Measurements from ENCODE around the gene BAHCC1. TPM values are rescaled to one million over a fixed set of nuclear protein-coding genes. Genes with fewer than 3 reads are reported as not detected.
A peak's percentile ranks its signal among the peaks of the same experiment; 100 is the strongest.

BAHCC1 gene
- total and polyA plus RNA-seq, 2 of the 8 experiments (the other 6 are each of a cell fraction or from before 2014, with no cell fraction given), result 0.26 to 0.58 TPM

DNA sequence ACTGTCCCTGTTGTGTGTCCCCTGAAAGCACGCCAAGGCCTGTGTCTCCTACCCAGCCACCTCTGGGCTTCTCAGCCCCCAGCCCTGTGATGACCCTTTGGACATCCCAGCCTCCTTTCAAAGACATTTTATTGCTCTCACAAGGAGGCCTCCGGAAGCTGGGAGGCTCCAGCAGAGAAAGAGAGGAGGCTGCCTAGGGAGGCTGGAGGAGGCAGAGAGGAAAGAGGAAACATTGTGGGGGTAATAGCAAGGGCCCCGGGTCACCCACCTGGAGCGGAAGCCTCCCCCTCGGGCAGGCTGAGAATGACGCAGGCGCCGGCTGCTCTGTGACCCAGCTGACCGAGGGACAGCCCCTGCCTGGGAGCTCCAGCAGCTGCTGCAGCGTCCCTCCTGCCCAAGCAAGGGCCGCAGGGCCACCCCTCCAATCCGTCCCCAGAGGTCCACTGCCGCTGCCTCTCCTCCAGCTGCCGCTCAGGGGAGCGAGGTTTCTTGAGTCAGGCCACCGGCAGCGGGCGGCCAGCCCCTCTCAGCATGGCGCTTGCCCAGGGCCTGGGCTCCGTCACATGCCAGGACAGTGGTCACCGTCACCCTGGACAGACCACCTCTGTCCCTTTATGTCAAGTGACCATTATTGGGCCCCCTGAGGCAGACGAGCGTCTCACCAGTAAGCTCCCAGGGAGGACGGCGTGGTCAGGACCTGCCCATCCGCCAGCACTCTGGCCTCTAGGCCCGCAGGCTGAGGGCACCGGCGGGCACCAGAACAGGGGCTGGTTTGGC lies 88.0 kb downstream of the BAHCC1 start:
- POLR2A ChIA-PET (ENCODE audit: partially characterized antibody), result interaction anchor here (0.8 to 35.8 kb wide), 5 partner anchors 10 to 69 kb away, joined by 3 to 1004 read pairs (median 6); partner anchors contain the start of genes ACTG1, FAAP100 and FSCN2
- no peak for FAIRE-seq
- 60% methylated on average over 26 of the region's 29 CpGs; no CpG with 5 or more reads in 1 of the 2 experiments for WGBS, 2 experiments (ENCODE audit: extremely low coverage in 1 of 2, insufficient coverage in 1 of 2, insufficient read length in 1 of 2, insufficient replicate concordance in 2 of 2, low coverage in 1 of 2, low lambda C conversion rate in 2 of 2, missing lambda C conversion rate in 1 of 2)

More for the DNA sequence above, 88.0 kb downstream of the BAHCC1 start:
- peak in 1 of 2 experiments; percentile 57 for DNase-seq (ENCODE audit: low read depth in 1 of 2, low spot score in 2 of 2)
- Histone ChIP-seq H3K4ac (replicated peaks; ENCODE audit: insufficient read length, low read depth, low read length) (peak overlapping the region; percentile 85), H3K9ac (replicated peaks in 1 of 4; ENCODE audit: extremely low read depth in 1 of 4, low read depth in 3 of 4, low read length in 3 of 4) (no peak overlapping the region), H3K14ac (ENCODE audit: insufficient read length) (no peak overlapping the region), H4K20me1 (replicated peaks in 1 of 2; ENCODE audit: control insufficient read depth in 1 of 2, insufficient read depth in 2 of 2, low read length in 2 of 2) (no peaks in the 10 kb centered on the region), H3K23me2 (ENCODE audit: low read depth, low read length) (peaks cover 11% of the 10 kb centered on the region; the same call in 1 of the 2 replicates), H4K8ac (ENCODE audit: extremely low read depth, insufficient read depth, low read length) (peak overlapping the region; percentile 92), H3K23ac (ENCODE audit: insufficient read length) (no peak overlapping the region), H3K27me3 (replicated peaks in 1 of 4; ENCODE audit: control insufficient read depth in 3 of 4, extremely low read depth in 1 of 4, insufficient read depth in 3 of 4, low read length in 3 of 4) (peaks cover 18 to 51% (median 48%) of the 10 kb centered on the region in 4 experiments), H3K79me1 (ENCODE audit: low read depth, low read length) (no peaks in the 10 kb centered on the region), H4K91ac (replicated peaks; ENCODE audit: insufficient read length, low read length) (peak overlapping the region; percentile 89), H3K9me3 (ENCODE audit: insufficient read depth in 2 of 2, low read depth in 1 of 2, low read length in 1 of 2) (peaks cover 0 to 5% of the 10 kb centered on the region in 2 experiments; a peak in 1 of 4 replicates), H2BK20ac (ENCODE audit: low read length) (no peak overlapping the region), H2BK12ac (ENCODE audit: low read depth, low read length) (peak overlapping the region; percentile 92; the same call in 1 of the 2 replicates), H3K4me1 (replicated peaks in 1 of 4; ENCODE audit: control insufficient read depth in 3 of 4, insufficient read depth in 4 of 4, low read length in 3 of 4) (peaks cover 0 to 18% (median 8%) of the 10 kb centered on the region in 4 experiments; a peak in 4 of 7 replicates), H3K79me2 (ENCODE audit: control insufficient read depth in 1 of 2, insufficient read depth in 2 of 2, low read length in 2 of 2) (no peaks in the 10 kb centered on the region), H2AFZ (ENCODE audit: low read length) (no peak overlapping the region), H2BK120ac (replicated peaks; ENCODE audit: low read depth, low read length) (no peak overlapping the region), H4K5ac (ENCODE audit: insufficient read length, low read depth, low read length) (peak overlapping the region; percentile 37), H2AK5ac (ENCODE audit: low read depth, low read length) (no peak overlapping the region), H3K36me3 (ENCODE audit: control insufficient read depth in 2 of 4, insufficient read depth in 4 of 4, low read length in 3 of 4) (no peaks in the 10 kb centered on the region), H3K4me3 (ENCODE audit: extremely low read depth in 1 of 4, insufficient read depth in 2 of 4, low read depth in 3 of 4, low read length in 4 of 4) (peak overlapping the region; percentile 27 to 66 (median 46); a peak in 7 of 8 replicates), H3K56ac (replicated peaks; ENCODE audit: insufficient read length, low read depth, low read length) (no peak overlapping the region), H2BK5ac (ENCODE audit: low read depth, low read length) (no peak overlapping the region), H3K4me2 (ENCODE audit: insufficient read depth in 1 of 2, low read depth in 2 of 2, low read length in 2 of 2) (peak overlapping the region; percentile 44 to 92), H3K27ac (ENCODE audit: low read depth, low read length) (no peak overlapping the region), H2BK15ac (ENCODE audit: low read length) (peak overlapping the region; percentile 90; the same call in 1 of the 2 replicates), H3K18ac (ENCODE audit: extremely low read depth, low read length) (no peak overlapping the region; the same call in 1 of the 2 replicates)
- CTCF ChIA-PET (ENCODE audit: partially characterized antibody), result interaction anchor here (1.0 to 5.4 kb wide), 21 partner anchors 9 to 229 kb away, joined by 4 to 50 read pairs (median 9); partner anchors contain the start of genes BAHCC1 and SLC38A10
- TF ChIP-seq SUZ12 (IDR thresholded peaks at IDR 0.05; ENCODE audit: low read length), result peak; percentile 26; the same call in 1 of the 2 replicates
- no peak for TF ChIP-seq POLR2A (IDR thresholded peaks at IDR 0.05; ENCODE audit: control extremely low read depth in 1 of 2, low read depth in 2 of 2, low read length in 2 of 2)
- TF ChIP-seq KDM4A (IDR thresholded peaks at IDR 0.05; ENCODE audit: low read depth, low read length, severe bottlenecking), result no peak
- no peak for TF ChIP-seq GABPA (IDR thresholded peaks at IDR 0.05; ENCODE audit: borderline replicate concordance, insufficient read depth, low read length)
- TF ChIP-seq, protein P1, sequence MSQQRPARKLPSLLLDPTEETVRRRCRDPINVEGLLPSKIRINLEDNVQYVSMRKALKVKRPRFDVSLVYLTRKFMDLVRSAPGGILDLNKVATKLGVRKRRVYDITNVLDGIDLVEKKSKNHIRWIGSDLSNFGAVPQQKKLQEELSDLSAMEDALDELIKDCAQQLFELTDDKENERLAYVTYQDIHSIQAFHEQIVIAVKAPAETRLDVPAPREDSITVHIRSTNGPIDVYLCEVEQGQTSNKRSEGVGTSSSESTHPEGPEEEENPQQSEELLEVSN (IDR thresholded peaks at IDR 0.05), result no peak
- TF ChIP-seq SP2 (IDR thresholded peaks at IDR 0.05; ENCODE audit: low read length), result no peak
- TF ChIP-seq EGR1 (IDR thresholded peaks at IDR 0.05; ENCODE audit: borderline replicate concordance, low read depth, low read length), result no peak

All from H1 (cell line).